CD1c-positive myeloid dendritic cell (primary cell): ENCODE measurements around the gene TNRC6B.
A peak's percentile ranks its signal among the peaks of the same experiment; 100 is the strongest.
"Not testable (repeated sequence)": the region's sequence is repeated elsewhere in the genome, so short reads cannot be mapped to it uniquely, and the experiment has no call there.

Experiments
- DNase-seq: peaks from one replicate; pipeline ENCODE4 v3.0.0-alpha.2; 2016; ENCODE audit errors: extremely low spot score

Gene TNRC6B

GRCh38 chr22:40177738-40178416 lies at the start of gene TNRC6B:
TNRC6B (plus strand) TSS chr22:40177925; CDS start chr22:40178136, 211 bp downstream.
- DNase-seq = peak; percentile 97

- no peak for DNase-seq
Observed at GRCh38 chr22:40128989-40129388, 48.7 kb upstream of the TNRC6B start.

- DNase-seq = no peak
Observed at GRCh38 chr22:40137132-40137531, 40.6 kb upstream of the TNRC6B start.

- DNase-seq = no peak
Observed at GRCh38 chr22:40138866-40139265, 38.9 kb upstream of the TNRC6B start.

GRCh38 chr22:40147388-40148176 lies 30.1 kb upstream of the TNRC6B start:
- no peak for DNase-seq

GRCh38 chr22:40153192-40153591 lies 24.5 kb upstream of the TNRC6B start:
- DNase-seq = no peak

GRCh38 chr22:40153705-40154104 lies 24.0 kb upstream of the TNRC6B start:
- DNase-seq = no peak

- no peak for DNase-seq
Observed at GRCh38 chr22:40156001-40156516, 21.7 kb upstream of the TNRC6B start.

GRCh38 chr22:40156682-40157081 lies 21.0 kb upstream of the TNRC6B start:
- DNase-seq = not testable (repeated sequence)

GRCh38 chr22:40157330-40157945 lies 20.3 kb upstream of the TNRC6B start:
- no peak for DNase-seq

GRCh38 chr22:40161194-40161593 lies 16.5 kb upstream of the TNRC6B start:
- no peak for DNase-seq

GRCh38 chr22:40165537-40165936 lies 12.2 kb upstream of the TNRC6B start:
- DNase-seq = peak; percentile 44

- no peak for DNase-seq
Observed at GRCh38 chr22:40175611-40176244, 2.0 kb upstream of the TNRC6B start.

- peak; percentile 29 for DNase-seq
Observed at GRCh38 chr22:40176921-40177737, 596 bp upstream of the TNRC6B start.

- peak; percentile 26 for DNase-seq
Observed at GRCh38 chr22:40178417-40179409, 988 bp downstream of the TNRC6B start.

- DNase-seq = no peak
Observed at GRCh38 chr22:40179526-40179925, 1.8 kb downstream of the TNRC6B start.

- DNase-seq = no peak
Observed at GRCh38 chr22:40180403-40180802, 2.7 kb downstream of the TNRC6B start.

- DNase-seq = no peak
Observed at GRCh38 chr22:40181323-40181722, 3.6 kb downstream of the TNRC6B start.

GRCh38 chr22:40182231-40182835 lies 4.6 kb downstream of the TNRC6B start:
- no peak for DNase-seq
